ENCODE measurements around the gene TUBGCP3. TPM values are rescaled to one million over a fixed set of nuclear protein-coding genes. Genes with fewer than 3 reads are reported as not detected.

The TUBGCP3 gene
- total RNA-seq, 1 experiment from 2014 or later: 51.4 TPM

- TF ChIP-seq CTCF (IDR thresholded peaks at IDR 0.05 in 2 of 3, conservative IDR thresholded peaks at IDR 0.05 in 1 of 3; ENCODE audit: borderline replicate concordance in 1 of 3, insufficient read depth in 1 of 3, low read depth in 2 of 3, low read length in 2 of 3) (no peak), FOSL1 (IDR thresholded peaks at IDR 0.05; ENCODE audit: low read depth) (no peak), TCF7L2 (IDR thresholded peaks at IDR 0.05; ENCODE audit: borderline replicate concordance, extremely low read depth, insufficient read depth, insufficient read length) (no peak)
Observed at GRCh38 chr13:112574416-112574815, 13.5 kb downstream of the TUBGCP3 start (continued).

GRCh38 chr13:112573710-112574109, 14.2 kb downstream of the TUBGCP3 start:
- no peaks in the 10 kb centered on the region; a peak in 1 of 4 replicates for H3K36me3 ChIP-seq (ENCODE audit: control insufficient read depth in 1 of 2, insufficient read depth in 2 of 2, low read length in 2 of 2)
- H3K27me3 ChIP-seq (ENCODE audit: insufficient read depth, low read length): no peaks in the 10 kb centered on the region
- no peaks in the 10 kb centered on the region for H3K9me3 ChIP-seq (ENCODE audit: control insufficient read depth in 1 of 2, insufficient read depth in 1 of 2, low read depth in 1 of 2, low read length in 2 of 2)
- peaks cover 98% of the 10 kb centered on the region for H3K79me2 ChIP-seq (ENCODE audit: insufficient read depth, low read length)
- H3K27ac ChIP-seq (ENCODE audit: low read depth, low read length): no peak overlapping the region
- H4K20me1 ChIP-seq (ENCODE audit: insufficient read depth): peaks cover 14% of the 10 kb centered on the region; the same call in 1 of the 2 replicates
- TF ChIP-seq SP1 (IDR thresholded peaks at IDR 0.05; ENCODE audit: low read depth) (no peak), TCF7L2 (IDR thresholded peaks at IDR 0.05; ENCODE audit: borderline replicate concordance, extremely low read depth, insufficient read depth, insufficient read length) (no peak), YY1 (IDR thresholded peaks at IDR 0.05; ENCODE audit: extremely low read depth, insufficient replicate concordance, low read depth, low read length) (no peak), ZFX (IDR thresholded peaks at IDR 0.05) (no peak), ATF3 (IDR thresholded peaks at IDR 0.05) (no peak), ZNF274 (IDR thresholded peaks at IDR 0.05; ENCODE audit: low read depth, low read length) (no peak), FOSL1 (IDR thresholded peaks at IDR 0.05; ENCODE audit: low read depth) (no peak), EZH2phosphoT487 (IDR thresholded peaks at IDR 0.05; ENCODE audit: borderline replicate concordance) (no peak), CTCF (IDR thresholded peaks at IDR 0.05 in 2 of 3, conservative IDR thresholded peaks at IDR 0.05 in 1 of 3; ENCODE audit: borderline replicate concordance in 1 of 3, insufficient read depth in 1 of 3, low read depth in 2 of 3, low read length in 2 of 3) (no peak), SIN3A (IDR thresholded peaks at IDR 0.05; ENCODE audit: low read depth) (no peak), REST (IDR thresholded peaks at IDR 0.05; ENCODE audit: low read depth) (no peak)
- H3K4me2 ChIP-seq (ENCODE audit: low read length): no peak overlapping the region
- ChIA-PET CTCF (no interaction called here), POLR2A (no interaction called here), RAD21 (ENCODE audit: low non-redundant PET in 1 of 2, low total read pairs in 2 of 2, uncharacterized antibody in 2 of 2, unreplicated experiment in 2 of 2) (no interaction called here)
- DNase-seq (ENCODE audit: low read depth, low spot score) (no peak), ATAC-seq (no peak)
- H3K4me1 ChIP-seq (ENCODE audit: control insufficient read depth in 1 of 2, insufficient read depth in 2 of 2, low read length in 2 of 2): peaks cover 0 to 5% of the 10 kb centered on the region in 2 experiments; a peak in 1 of 4 replicates
- H3K9me2 ChIP-seq (ENCODE audit: insufficient read depth): no peaks in the 10 kb centered on the region
- intact Hi-C loops (cut with micrococcal nuclease): no loop called here
- no TSS peak for BruUV-seq (replicated peaks)
- no peak overlapping the region for H2AFZ ChIP-seq (ENCODE audit: low read depth, low read length, poor library complexity, severe bottlenecking)
- no peak overlapping the region for H3K9ac ChIP-seq (ENCODE audit: low read length)
- H3K4me3 ChIP-seq (replicated peaks in 1 of 2; ENCODE audit: low read depth in 1 of 2, low read length in 2 of 2): no peak overlapping the region

All from HCT116 (cell line).